MM.1S (cell line): ENCODE results near the gene RHOH.

Experiments
- CTCF ChIP-seq: fragments of 300-600 bp; sonication (generic); IDR thresholded peaks from 2 replicates; pipeline ENCODE4 v1.5.1; 2016; ENCODE audit warnings: antibody characterized with exemption, low read length, mixed read lengths
- EZH2phosphoT487 ChIP-seq: fragments of 300-600 bp; sonication (generic); IDR thresholded peaks from 2 replicates; pipeline ENCODE4 v1.6.1; 2018; ENCODE audit warnings: antibody characterized with exemption, low read length

- TF ChIP-seq CTCF = no peak
- no peak for TF ChIP-seq EZH2phosphoT487
Observed at GRCh38 chr4:40190019-40190418, 6.8 kb upstream of the RHOH start.
